GM21737 (cell line): ENCODE measurements around the gene ITGA3.

Experiments used
- ATAC-seq: cut with Tn5 transposase; IDR thresholded peaks from one replicate; pipeline ENCODE4 v1.9.1; 2021; ENCODE audit warnings: mild to moderate bottlenecking, moderate library complexity; ENCODE audit not compliant: unreplicated experiment

The ITGA3 gene

DNA sequence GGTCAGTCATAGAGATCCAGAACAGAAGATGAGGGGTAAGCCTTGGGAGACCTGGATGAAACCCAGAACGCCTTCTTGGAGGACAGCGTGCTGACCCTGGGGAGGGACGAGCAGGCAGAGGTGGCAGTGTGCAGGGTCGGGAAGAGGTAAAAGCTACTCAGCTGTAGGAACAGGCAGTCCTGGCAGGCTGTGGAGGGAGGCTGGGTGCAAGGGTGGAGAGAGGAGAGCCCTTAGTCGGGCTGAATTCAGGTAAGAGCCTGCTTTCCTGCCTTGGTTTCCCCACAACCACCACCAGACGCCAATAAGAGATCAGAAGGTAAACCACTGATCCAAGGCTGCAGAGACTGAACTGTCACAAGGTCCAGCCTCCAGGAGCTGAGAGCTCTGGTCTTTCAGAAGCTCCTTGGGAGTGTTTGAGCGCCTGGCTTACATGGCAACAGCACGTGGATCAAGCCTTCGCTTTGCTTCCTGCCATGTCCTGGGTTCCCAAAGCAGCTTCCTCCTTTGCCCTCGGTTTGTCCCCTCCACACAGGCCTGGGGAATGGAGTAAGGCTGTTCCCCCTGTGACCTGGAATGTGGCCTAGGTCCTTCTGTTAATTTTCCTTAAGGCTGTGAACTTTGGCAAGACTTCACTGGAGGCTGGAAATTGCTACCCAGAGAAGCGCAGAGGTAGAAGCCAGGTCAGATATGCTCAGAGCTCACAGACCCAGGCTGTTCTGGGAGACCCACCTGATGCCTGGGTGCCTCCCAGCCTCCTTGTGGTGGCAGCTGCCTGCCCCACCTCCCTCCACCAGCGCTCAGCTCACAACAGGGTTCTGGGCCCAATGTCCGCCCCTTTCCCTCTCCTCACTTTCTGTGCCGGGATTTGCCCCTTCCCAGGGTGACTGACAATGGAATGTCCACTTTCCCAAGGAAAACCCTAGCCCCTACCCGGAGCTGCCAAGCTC, 35.3 kb downstream of the ITGA3 start:
- ATAC-seq = no peak

DNA sequence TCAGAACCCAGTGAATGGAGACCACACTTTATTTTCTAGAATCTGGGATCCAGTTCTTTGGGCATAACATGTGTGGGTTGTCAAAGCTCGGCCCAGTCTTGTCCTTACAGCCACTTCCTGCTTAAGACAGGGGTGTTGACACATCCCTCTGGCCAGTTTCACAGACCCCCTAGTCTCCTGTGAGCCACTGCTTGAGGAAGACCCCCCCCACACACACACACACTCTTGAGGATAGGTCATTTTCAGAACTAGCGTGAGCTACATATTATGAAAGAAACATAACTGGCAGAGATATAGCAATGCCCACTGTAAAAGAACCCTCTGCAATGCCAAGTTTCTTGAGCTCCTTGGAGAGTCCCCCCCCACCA, 36.0 kb downstream of the ITGA3 start:
- ATAC-seq = no peak

DNA sequence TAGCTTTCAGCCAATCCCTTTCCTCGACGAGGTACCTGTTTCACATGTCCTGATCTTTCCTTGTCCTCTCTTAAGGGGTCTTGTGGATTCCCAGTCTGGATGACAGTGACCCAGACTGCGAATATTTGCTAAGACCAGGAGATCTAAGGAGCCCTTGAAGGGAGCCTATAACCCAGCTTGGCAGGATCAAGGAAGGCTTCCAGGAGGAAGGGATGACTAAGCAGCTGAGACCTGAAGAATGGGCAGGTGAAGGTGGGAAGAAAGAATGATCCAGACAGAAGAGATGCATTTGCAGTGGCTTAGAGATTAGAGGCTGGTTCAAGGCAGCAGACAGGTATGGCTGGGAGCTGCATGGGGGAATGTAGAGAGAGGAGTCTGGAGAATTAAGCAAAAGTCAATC, 37.3 kb downstream of the ITGA3 start:
- no peak for ATAC-seq

DNA sequence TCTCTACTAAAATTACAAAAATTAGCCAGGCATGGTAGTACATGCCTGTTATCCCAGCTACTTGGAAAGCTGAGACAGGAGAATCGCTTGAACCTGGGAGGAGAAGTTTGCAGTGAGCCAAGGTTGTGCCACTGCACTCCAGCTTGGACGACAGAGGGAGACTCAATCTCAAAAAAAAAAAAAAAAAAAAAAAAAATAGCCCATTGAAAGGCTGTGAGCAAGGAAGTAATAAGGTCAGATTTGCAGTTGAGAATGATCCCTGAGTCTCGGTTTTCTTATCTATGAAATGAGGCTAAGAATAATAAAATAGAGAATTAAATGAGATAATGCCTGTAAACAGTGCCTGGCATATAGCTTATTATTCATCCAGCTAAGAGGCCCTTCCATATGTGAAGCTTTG, 37.9 kb downstream of the ITGA3 start:
- no peak for ATAC-seq

DNA sequence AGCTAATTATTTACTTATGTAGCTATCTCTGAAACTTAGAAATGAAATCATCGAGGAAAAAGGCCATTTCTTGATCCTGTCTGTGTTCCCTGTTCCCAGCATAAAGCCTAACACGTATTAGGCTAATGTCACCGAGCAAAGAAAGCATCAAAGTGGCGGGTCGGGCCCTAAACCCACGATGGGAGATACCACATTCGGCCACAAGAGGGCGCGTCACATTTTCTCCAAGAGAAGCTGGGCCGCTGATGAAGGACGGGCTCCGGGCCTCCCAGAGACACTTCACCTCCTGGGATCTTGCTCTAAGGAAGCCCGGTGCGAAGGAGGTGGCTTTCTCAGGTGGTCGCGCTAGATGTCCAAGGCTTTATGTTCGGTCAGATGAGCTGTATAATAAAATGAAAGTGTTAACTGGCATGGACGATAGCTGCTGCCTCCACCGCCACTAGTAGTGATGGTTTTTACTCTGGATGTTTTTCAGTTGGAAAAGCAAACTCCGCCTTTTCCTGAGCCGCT, 38.4 kb downstream of the ITGA3 start:
- peak; percentile 40 for ATAC-seq

- ATAC-seq = peak; percentile 81
These were observed 39.1 kb downstream of the ITGA3 start, which contains the start of gene PDK2 for GRCh38 chr17:50094753-50095619. Gene PDK2, plus strand, starts transcription at chr17:50095351. Its CDS starts 85 bp downstream, at chr17:50095436.

DNA sequence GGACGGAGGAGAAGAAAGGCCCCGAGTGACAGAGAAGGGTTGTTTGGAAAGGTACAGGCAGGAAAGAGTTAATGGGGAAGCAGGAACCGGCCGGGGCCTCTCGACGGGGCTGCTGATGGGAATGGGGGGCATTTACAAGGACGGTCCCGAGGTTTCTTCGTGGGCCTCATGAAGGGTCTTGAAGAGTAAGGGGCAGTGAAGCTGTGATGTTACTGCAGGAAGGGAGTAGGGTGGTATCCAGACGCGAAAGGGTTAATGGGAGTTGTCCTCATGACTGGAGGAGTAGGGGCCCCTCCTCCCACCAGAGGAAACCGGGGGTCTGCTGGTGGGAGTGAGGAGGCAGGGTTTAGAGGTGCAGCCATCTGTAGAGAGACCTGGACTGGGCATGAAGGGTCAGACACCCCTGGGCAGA, 39.7 kb downstream of the ITGA3 start:
- no peak for ATAC-seq

GRCh38 chr17:50096092-50096491, 40.2 kb downstream of the ITGA3 start:
- ATAC-seq = no peak

DNA sequence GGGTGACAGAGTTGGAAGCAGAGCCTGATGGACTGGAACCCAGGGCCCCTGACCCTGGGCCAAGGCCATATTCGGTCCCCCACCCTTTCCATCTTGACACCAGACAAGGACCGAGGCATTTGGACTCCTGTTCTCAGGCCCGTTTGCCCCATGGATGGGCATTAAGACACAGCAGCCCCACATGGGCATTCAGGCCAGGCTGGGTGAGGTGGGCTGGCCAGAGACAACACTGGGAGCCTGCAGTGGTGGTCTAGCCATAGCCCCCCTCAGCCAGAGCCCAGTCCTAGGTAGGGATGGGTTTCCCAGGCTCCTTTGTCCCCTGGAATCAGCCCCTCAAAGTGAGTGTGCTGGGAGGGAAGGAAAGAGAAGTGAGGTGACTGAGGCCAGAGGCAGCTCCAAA, 40.8 kb downstream of the ITGA3 start:
- no peak for ATAC-seq

GRCh38 chr17:50097455-50097854, 41.5 kb downstream of the ITGA3 start:
- ATAC-seq = no peak

GRCh38 chr17:50097926-50098325, 42.0 kb downstream of the ITGA3 start:
- no peak for ATAC-seq

DNA sequence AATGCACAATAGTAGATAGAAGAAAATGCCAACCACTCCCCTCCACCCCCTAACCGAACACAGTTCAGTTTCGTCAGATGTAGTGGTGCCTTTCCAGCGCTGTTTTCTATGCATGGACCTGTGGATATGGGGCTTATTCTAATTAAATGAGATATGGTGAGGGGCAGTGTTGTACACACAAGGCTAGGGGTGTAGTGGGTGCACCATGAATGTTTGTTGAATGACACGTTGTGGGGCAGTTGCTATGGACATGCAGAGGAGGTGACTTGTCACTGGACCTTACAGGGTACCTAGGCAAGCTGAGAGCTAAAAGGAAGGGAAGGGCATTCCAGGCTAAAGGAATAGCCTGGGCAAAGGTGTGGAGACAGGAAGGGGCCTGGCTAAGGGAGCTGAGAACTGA, 42.7 kb downstream of the ITGA3 start:
- no peak for ATAC-seq

- ATAC-seq = no peak
These were observed 43.1 kb downstream of the ITGA3 start for GRCh38 chr17:50099003-50099402.

GRCh38 chr17:50100480-50100883, 44.6 kb downstream of the ITGA3 start:
- ATAC-seq = no peak

- no peak for ATAC-seq
These were observed 45.0 kb downstream of the ITGA3 start for GRCh38 chr17:50100921-50101345.

DNA sequence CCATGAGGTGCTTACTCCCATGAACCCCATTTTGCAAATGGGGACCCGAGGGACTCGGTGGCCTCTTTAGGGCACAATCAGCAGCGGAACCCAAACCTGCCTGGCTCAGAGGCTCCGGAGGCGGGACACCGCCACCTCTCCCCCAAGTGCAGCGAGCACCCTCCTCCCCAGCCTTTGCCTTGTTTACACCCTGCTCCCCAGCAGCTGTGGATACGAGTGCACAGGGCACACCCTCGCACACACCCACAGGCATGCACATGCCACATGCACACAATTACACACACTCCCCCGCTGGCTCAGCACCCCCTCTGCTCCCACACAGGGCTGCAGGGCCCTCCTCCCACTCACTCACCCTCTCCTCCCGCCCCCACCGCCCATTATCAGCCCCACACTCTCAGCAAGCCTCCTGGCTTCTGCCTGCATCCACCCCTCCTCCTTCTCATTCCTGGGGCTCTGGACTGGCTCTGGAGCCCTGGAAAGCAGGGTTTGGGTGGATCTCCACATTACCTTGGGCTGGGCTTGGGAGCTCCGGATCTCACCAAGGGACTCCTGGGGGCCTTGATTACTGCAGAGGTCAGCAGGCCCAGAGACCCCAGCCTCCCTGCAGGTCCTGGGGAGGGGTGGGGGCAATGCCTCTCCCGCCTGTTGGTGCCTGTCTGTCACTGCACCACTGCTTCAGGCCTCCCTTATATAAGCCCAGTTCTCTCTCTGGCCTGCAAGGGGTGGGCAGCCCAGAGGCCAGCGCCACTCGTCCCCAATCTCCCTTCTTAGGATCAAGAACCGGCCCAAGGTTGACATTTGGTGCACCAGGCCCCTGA, 45.6 kb downstream of the ITGA3 start:
- ATAC-seq = no peak

DNA sequence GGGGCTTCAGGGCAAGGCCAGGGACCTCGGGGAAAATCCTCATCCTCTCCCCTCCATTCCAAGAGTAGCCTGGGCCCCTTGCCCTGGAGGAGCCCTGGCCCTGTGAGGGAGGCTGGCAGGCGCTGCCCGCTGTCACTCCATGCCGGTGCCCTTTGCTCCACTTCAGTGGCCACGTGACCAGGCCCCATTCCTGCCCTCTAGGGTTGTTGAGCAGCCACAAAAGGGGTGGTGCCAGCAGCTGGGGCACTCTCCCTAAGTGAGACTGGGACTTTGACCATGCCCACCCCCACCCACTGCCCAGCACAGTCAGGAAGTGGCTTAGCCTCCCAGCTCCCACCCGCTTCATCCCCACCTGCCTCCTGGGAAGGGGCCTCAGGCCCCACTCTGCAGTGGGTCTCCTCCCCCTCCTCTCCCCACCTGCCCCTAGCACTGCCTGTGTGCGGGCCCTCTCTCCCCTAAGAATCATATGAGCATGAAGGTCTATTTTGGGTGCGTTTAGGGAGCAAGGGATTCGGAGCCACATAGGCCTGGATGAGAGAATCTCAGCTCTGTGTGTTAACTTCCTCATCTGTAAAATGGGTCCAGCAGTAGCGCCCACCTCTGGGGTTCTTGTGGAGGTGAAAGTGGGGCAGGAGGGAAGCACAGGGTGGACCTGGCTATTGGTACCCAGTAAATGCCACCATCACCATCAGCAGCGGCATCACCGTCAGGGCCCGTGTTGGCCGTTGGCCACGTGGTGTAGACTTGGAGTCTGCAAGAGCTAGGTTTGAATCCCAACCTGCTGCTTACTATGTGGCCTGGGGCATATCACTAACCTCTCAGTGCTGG, 46.5 kb downstream of the ITGA3 start:
- no peak for ATAC-seq

DNA sequence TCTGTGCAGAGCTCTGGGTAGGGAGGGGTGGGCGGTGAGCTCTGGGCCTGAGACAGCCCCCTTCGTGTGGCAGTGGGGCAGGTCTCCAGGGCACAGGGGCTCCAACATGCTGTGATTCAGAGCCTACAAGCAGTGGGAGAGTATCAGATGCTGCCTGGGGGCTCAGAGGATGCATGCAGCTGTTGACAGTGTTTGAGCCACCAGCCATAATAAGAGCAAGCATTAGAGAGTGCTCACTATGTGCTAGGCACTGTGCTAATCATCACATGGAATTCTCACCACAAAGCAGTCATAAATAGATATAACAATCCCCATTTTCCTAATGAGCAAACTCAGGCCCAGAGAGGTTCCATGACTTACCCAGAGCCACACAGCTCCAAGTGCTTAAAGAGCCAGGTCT, 47.3 kb downstream of the ITGA3 start:
- ATAC-seq = no peak

DNA sequence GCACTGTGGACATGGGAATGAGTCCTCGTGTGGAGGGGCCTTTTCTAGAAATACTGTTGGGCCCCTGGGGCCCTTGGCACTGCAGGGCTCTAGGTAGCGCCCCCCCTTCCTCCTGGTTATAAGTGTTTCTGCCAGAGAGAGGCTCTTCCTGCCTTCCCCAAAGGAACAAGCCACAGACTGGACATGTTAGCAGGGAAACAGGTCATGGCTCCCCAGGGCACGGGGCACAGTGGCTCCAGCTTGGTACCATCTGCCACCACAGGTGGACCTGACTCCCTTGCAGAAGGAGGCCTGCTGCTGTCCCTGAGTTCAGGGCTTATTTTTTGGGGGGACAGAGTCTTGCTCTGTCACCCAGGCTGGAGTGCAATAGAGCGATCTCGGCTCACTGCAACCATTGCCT, 48.0 kb downstream of the ITGA3 start:
- ATAC-seq = no peak

GRCh38 chr17:50105811-50106210, 49.9 kb downstream of the ITGA3 start:
- no peak for ATAC-seq
